GM19324 (cell line): ENCODE results near the gene NT5C1A.

Experiments used
- ATAC-seq: cut with Tn5 transposase; IDR thresholded peaks from one replicate; pipeline ENCODE4 v1.9.1; 2021; ENCODE audit warnings: mild to moderate bottlenecking, moderate library complexity; ENCODE audit not compliant: unreplicated experiment, low FRiP score

NT5C1A gene

GRCh38 chr1:39642796-39643195 lies 29.1 kb downstream of the NT5C1A start:
- no peak for ATAC-seq

- no peak for ATAC-seq
These were observed 31.0 kb downstream of the NT5C1A start for GRCh38 chr1:39640861-39641260.

- ATAC-seq: no peak
These were observed 32.4 kb downstream of the NT5C1A start, which contains the start of gene HEYL for GRCh38 chr1:39639305-39640130. TSS of gene HEYL (minus strand) at chr1:39639643. CDS start at chr1:39639625, 18 bp downstream.

GRCh38 chr1:39638965-39639304 lies 33.0 kb downstream of the NT5C1A start:
- ATAC-seq: no peak

GRCh38 chr1:39637361-39637760 lies 34.5 kb downstream of the NT5C1A start:
- no peak for ATAC-seq

- ATAC-seq: no peak
These were observed 36.1 kb downstream of the NT5C1A start for GRCh38 chr1:39635871-39636210.

GRCh38 chr1:39635205-39635870 lies 36.6 kb downstream of the NT5C1A start:
- no peak for ATAC-seq

- ATAC-seq: no peak
These were observed 38.5 kb downstream of the NT5C1A start for GRCh38 chr1:39633422-39633821.

GRCh38 chr1:39632682-39633417 lies 39.1 kb downstream of the NT5C1A start:
- ATAC-seq: no peak

- no peak for ATAC-seq
These were observed 39.6 kb downstream of the NT5C1A start for GRCh38 chr1:39632323-39632681.

GRCh38 chr1:39631361-39632322 lies 40.3 kb downstream of the NT5C1A start:
- no peak for ATAC-seq

GRCh38 chr1:39628807-39629350 lies 43.0 kb downstream of the NT5C1A start:
- ATAC-seq: no peak

GRCh38 chr1:39626646-39627045 lies 45.3 kb downstream of the NT5C1A start:
- no peak for ATAC-seq

GRCh38 chr1:39625462-39626273 lies 46.2 kb downstream of the NT5C1A start:
- no peak for ATAC-seq

- no peak for ATAC-seq
These were observed 46.9 kb downstream of the NT5C1A start for GRCh38 chr1:39625009-39625408.

- ATAC-seq: no peak
These were observed 48.9 kb downstream of the NT5C1A start for GRCh38 chr1:39623053-39623452.

GRCh38 chr1:39622427-39622826 lies 49.5 kb downstream of the NT5C1A start:
- no peak for ATAC-seq

GRCh38 chr1:39620659-39621165 lies 51.2 kb downstream of the NT5C1A start:
- no peak for ATAC-seq

- no peak for ATAC-seq
These were observed 54.3 kb downstream of the NT5C1A start for GRCh38 chr1:39617488-39618049.
